Neutrophil (primary cell): ENCODE results near the gene FAM89B.

ENCODE experiments used
- H3K27ac ChIP-seq: fragments of 200-600 bp; sonication (generic); 2 replicates; pipeline ENCODE4 v1.5.1; 2016; ENCODE audit warnings: mild to moderate bottlenecking, moderate library complexity
- H3K27me3 ChIP-seq: fragments of 200-600 bp; sonication (generic); 2 replicates; pipeline ENCODE4 v1.6.0; 2016; ENCODE audit warnings: mild to moderate bottlenecking
- H3K36me3 ChIP-seq: fragments of 200-600 bp; sonication (generic); 2 replicates; pipeline ENCODE4 v1.5.1; 2017
- H3K4me1 ChIP-seq, 2 experiments: fragments of 200-600 bp in 1 of 2; sonication (generic) in 1 of 2; 1 replicate in 1 of 2; 2 replicates in 1 of 2; pipeline versions ENCODE4 v1.5.1 to v1.6.1; 2013 to 2016; ENCODE audit warnings: low read depth in 1 of 2, low read length in 1 of 2, mild to moderate bottlenecking in 1 of 2, moderate library complexity in 1 of 2; ENCODE audit not compliant: control insufficient read depth in 1 of 2, insufficient read depth in 1 of 2
- H3K4me3 ChIP-seq, 2 experiments: fragments of 200-600 bp in 1 of 2; sonication (generic) in 1 of 2; 1 replicate in 1 of 2; 2 replicates in 1 of 2; pipeline ENCODE4 v1.5.1; 2013 to 2016; ENCODE audit warnings: low read depth in 1 of 2, low read length in 1 of 2, mild to moderate bottlenecking in 1 of 2, moderate library complexity in 1 of 2
- H3K9me3 ChIP-seq: fragments of 200-600 bp; sonication (generic); 2 replicates; pipeline ENCODE4 v1.5.1; 2016
- TF ChIP-seq, protein P1 (sequence below): fragments of 200-600 bp; sonication (generic); IDR thresholded peaks from 2 replicates; pipeline ENCODE4 v1.5.1; 2016; ENCODE audit warnings: antibody characterized with exemption

Gene FAM89B

DNA sequence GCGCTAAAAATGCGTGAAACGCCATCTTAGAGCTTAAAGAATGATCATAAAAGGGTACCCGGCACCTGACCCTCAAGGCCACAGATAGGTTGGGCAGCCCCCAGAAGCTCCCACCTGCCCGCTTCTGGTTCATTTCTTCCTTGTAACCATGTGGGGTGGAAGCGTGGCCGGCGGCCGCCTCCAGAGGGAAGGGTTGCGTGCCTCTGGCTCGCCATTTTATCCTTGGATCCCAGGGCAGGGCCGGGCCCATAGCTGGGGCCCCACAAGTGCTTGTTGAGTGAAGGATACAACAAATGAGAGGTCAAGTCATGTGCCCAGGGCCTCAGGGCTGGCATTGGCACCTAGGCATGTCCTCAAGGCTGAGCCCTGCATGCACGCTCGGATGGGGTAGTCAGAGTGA is 49.1 kb downstream of the FAM89B start:
- H3K4me3 ChIP-seq = no peak overlapping the region
- no peak overlapping the region for H3K27ac ChIP-seq
- TF ChIP-seq, protein P1, sequence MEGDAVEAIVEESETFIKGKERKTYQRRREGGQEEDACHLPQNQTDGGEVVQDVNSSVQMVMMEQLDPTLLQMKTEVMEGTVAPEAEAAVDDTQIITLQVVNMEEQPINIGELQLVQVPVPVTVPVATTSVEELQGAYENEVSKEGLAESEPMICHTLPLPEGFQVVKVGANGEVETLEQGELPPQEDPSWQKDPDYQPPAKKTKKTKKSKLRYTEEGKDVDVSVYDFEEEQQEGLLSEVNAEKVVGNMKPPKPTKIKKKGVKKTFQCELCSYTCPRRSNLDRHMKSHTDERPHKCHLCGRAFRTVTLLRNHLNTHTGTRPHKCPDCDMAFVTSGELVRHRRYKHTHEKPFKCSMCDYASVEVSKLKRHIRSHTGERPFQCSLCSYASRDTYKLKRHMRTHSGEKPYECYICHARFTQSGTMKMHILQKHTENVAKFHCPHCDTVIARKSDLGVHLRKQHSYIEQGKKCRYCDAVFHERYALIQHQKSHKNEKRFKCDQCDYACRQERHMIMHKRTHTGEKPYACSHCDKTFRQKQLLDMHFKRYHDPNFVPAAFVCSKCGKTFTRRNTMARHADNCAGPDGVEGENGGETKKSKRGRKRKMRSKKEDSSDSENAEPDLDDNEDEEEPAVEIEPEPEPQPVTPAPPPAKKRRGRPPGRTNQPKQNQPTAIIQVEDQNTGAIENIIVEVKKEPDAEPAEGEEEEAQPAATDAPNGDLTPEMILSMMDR = no peak
- no peaks in the 10 kb centered on the region for H3K9me3 ChIP-seq
- no peaks in the 10 kb centered on the region for H3K27me3 ChIP-seq
- peaks cover 12 to 17% of the 10 kb centered on the region in 2 experiments for H3K4me1 ChIP-seq
- peaks cover 94% of the 10 kb centered on the region for H3K36me3 ChIP-seq

DNA sequence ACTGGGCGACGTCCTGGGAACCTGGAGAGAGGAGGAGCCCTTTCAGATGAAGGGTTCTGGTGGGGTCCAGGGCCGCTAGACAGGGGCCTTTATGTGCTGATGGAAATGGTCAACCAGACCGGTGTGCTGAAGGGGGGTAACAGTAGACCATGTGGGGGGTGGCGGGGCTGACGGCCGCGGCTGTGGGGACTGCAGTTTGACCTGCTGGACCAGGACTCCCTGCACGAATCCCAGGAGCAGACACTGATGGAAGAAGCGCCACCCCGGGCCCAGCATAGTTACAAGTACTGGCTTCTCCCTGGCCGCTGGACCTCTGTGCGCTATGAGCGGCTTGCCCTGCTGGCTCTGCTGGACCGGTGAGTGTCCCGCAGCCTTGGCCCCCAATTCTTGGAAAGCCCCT is 49.7 kb downstream of the FAM89B start:
- TF ChIP-seq, protein P1 = no peak
- Histone ChIP-seq H3K9me3 (no peaks in the 10 kb centered on the region), H3K4me3 (no peak overlapping the region), H3K36me3 (peaks cover 99% of the 10 kb centered on the region), H3K27me3 (no peaks in the 10 kb centered on the region), H3K27ac (no peak overlapping the region), H3K4me1 (peaks cover 6 to 11% of the 10 kb centered on the region in 2 experiments)

DNA sequence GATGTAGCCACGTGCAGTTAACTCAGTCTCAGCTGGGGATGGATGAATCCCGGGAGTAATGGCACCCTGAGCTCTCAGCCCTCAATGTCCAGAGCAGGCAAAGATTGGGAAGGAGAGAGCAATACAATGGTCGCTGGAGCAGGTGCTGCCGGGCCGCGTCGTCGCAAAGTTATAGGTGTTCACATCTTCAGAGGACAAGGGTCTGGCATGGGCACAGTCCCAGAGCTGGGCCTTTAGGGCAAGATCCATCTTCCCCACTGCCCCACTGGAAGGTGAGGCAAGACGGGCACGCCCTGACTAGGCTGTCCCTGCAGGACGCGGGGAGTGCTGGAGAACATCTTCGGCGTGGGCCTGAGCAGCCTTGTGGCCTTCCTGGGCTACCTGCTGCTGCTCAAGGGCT is 50.8 kb downstream of the FAM89B start:
- Histone ChIP-seq H3K27me3 (no peaks in the 10 kb centered on the region), H3K4me1 (peaks cover 3 to 6% of the 10 kb centered on the region in 2 experiments), H3K9me3 (no peaks in the 10 kb centered on the region), H3K27ac (no peak overlapping the region), H3K4me3 (no peak overlapping the region), H3K36me3 (peaks cover 99% of the 10 kb centered on the region)
- TF ChIP-seq, protein P1 = no peak
